ELR (cell line): ENCODE results near the gene SMIM31.

Experiments used
- DNase-seq: peaks from one replicate; pipeline ENCODE4 v3.0.0-alpha.2; 2015; ENCODE audit warnings: low read depth

The SMIM31 gene

DNA sequence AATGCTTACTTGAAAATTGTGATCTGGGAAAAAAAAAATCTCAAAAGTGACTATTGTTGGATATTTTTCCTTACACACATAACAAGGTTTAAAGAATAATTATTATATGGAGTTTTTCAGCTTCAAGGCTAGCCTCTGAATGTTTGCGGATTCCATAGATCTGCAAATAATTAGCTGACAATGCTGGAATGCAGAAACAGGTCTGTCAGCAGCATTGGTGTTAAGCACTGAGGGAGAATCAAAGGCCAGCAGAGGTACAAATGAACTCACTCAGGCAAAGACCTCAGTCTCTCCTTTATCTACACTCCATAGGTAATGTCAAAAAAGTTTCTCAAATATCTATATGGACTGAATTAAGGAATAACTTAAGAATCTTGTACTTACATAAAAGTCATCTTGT, 35.1 kb downstream of the SMIM31 start:
- DNase-seq, result no peak

DNA sequence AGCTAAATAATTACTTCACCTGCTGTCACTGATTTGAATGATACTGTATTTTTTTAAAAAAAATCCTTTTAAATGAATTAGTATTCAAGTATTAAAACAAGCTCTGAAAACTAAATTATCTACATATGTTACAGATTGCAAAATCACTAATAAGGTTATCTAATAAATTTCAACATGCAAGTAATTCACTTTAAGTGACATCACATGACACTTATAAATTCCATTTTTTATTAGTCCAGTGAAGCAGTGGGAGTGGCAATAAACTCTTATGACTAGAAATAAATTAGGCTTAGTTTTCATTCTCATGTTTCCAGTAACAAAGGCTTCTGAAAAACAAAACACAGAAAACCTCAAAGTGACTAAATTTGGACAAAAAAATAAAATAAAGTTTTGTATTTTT, 36.3 kb downstream of the SMIM31 start:
- no peak for DNase-seq

DNA sequence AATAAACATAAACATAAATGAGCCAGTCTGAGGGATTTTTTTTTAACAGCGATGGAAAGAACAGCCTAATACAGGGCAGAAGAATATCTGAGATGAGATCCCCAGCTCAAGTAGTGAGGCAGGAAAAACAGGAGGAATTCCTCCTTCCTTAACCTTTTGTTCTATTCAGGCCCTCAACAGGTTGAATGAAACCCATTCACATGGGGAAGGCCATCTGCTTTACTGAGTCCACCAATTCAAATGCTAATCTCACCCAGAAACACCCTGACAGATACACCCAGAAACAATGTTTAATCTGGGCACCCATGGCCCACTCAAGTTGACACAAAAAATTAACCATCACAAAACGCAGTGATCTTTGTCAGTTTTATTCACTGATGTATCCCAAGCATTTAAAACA, 45.5 kb downstream of the SMIM31 start:
- no peak for DNase-seq

DNA sequence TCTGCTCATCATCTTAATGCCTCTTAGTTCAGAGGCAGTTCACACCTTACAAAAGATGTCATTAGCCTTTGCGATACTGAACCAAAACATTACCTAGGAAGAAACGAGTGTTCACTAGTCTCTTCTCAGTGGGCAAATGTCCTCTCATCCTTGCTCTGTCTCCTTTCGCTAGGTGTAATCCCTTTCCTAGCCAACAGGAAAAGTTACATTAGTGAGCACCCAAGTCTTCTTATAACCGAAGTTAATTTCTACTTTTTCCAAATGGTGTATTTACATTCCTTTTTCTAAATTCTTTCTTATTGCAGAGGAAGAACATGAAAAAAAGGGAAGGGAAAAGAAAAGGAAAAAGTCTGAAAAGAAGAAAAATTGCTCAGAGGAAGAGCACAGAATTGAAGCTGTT, 46.9 kb downstream of the SMIM31 start:
- DNase-seq, result no peak

DNA sequence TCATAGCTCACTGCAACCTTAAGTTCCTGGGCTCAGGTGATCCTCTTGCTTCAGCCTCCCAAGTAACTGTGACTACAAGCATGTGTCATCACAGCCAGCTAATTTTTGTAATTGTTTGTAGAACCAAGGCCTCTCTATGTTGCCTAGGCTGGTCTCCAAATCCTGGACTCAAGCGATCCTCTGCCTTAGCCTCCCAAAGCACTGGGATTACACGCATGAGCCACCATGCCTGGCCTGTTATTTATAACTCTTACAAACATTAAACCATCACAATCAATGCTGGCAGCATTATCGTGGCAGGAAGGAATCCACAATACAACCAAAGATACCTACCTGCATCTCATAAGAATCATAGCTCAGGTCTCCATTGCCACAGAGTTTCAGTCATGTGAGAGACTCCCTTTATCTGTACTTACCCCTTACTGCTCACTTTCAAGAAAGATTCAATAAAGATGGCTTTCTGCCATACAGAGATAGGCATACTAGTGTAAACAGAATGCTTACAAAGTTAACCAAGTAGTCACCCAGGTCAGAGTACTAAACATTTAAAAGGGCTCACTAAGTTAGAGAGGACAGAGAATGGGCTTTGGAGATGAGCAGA, 48.5 kb downstream of the SMIM31 start:
- no peak for DNase-seq

DNA sequence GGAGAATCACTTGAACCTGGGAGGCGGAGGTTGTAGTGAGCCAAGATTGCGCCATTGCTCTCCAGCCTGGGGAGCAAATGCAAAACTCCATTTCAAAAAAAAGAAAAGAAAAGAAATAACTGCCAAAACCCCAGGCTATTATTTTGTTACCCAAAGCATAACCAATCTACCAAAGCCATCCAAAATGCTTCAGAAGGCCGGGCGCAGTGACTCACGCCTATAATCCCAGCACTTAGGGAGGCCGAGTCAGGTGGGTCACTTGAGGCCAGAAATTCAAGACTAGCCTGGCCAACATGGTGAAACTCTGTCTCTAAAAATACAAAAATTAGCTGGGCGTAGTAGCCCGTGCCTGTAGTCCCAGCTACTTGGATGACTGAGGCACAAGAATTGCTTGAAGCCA, 49.8 kb downstream of the SMIM31 start:
- DNase-seq, result no peak

DNA sequence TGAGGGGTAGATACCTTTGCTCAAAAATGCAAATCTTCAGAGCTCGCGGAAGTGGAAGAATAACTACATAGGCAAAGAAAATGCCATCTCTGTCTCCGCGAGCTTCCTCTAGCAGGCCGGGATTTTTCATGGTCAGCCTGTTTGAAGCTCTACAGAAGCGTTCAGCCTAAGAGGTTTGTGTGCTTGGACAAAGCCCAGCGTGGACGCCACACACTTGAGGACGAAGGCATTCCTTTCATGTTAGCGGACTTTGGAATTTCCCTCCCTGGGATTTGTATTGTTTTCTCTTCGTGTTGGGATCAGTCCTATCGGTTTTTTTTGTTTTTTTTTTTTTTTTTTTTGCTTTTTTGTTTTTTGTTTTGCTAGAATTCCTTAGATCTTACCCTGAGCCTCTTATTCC, 53.7 kb downstream of the SMIM31 start:
- DNase-seq, result no peak

DNA sequence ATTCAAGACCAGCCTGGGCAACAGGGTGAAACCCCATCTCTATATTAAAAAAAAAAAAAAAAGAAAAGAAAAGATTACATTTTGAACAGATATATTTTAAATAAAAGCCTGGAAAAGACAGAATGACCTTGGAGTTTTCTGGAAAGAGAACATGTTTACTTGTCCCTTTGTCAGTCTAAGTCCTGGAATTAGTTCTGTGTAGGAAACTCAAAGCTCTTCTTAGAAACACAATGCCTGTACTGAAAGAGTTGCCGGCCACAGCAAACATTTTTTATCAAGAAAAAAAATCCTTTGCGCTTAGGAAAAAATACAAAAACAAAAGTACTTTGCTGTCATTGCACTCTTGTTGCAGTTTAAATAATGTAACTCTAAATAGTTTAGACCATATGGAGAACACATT, 59.6 kb downstream of the SMIM31 start:
- DNase-seq, result no peak

DNA sequence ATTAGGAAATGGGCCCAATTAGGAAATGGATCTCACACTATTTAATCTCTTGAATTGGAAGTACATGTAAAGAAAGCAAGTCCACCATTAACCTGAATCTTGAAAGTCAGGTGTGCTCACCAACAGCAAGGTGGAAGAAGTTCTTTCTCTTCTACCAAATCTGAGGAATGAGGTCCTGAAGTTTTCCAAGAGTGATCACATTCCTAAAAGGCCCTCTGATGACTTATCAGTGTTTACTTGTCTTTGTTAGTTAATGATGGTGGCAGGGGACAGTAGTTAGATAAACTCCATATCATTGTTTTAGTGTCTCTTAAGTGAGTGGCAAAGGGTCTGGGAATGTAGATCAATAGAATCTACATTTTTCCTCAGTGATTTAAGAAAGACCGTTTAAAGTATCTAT, 61.8 kb downstream of the SMIM31 start:
- DNase-seq, result no peak

DNA sequence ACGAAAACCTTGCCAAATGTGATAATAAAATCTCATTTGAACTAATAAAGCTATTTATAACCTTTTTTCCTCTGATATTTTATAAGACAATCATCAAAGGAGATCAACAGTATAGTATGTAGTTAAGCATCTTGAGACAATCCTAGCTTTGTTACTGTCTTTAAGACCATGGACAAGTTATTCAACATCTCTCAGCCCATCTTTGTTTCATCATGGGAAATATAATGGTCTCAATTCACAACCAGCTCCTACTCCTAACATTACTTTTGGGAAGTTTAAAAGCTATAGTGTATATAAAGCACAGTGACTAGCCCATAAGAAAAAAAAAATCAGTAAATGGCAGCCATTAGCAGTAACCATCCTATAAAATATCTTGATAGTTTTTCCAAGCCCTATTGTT, 65.4 kb downstream of the SMIM31 start:
- DNase-seq, result no peak

DNA sequence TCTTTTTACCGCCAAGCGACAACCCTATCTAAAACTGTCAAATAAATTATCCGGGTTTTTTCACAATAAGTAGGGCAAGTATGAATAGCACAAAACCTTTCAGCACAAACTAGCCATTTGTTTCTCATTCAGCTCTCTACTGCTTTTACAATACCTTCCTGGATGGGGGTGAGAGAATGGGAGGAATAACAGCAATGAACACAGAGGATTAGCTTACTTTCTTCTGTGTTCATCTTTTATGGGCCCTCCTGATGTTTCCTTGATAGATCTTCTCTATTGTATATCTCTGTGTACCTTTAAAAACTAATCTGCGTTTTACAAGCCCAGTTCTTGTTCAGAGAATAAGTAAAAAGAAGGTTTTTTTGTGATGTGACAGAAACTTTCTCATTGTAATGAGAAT, 67.8 kb downstream of the SMIM31 start:
- DNase-seq, result no peak

DNA sequence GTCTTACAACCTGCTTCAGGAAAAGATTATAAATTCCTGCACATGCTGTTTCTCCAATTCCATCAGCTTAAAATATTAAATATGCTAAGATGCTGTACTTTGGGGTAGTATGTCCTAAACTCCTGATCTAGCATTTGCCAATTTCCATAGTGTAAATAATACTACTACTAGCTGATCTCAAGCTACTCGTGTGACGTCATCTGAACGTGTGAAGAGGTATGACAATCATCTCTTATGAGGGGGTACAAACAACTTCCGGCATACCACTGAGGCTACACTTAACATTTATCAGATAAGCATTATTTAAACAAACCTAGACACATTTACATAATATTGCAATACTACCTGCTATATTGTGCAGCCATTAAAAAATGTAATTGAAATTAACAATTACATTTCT, 70.7 kb downstream of the SMIM31 start:
- DNase-seq, result no peak

DNA sequence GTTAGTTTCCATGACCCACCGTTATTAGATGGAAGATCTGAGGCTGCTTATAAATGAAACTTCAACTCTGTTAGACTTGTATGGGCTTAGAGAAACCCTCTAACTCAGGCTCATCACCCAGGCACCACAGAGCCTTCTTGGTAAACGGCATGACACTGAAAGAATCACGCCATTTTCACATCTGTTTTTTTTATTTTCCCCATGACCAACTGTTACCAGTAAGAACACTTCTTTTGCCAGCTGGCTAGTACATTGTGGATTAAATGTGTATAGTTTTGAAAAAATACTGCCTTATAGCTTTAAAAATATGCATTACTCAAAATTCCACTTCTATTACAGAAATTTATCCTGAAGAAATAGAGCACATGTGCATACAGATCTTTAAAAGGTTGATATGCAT, 75.0 kb downstream of the SMIM31 start:
- no peak for DNase-seq

DNA sequence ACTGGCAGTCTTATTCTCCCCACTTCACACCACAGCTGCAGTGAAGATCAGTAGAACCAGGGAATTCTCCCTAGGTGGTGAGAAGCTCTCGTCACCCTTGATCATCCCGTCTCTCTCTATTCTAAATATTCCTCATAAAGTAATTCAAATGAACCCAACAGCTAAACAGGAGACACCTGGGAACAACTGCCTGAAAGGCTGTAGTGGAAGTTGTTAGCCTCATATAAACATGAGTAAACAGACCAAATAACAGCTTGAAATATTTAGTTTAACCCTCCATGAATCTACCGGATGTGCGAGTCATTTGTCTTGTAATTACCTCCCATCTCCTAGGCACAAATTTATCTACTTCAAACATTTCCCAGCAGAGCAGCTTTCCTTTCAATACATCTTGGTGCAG, 92.6 kb downstream of the SMIM31 start:
- DNase-seq, result no peak

DNA sequence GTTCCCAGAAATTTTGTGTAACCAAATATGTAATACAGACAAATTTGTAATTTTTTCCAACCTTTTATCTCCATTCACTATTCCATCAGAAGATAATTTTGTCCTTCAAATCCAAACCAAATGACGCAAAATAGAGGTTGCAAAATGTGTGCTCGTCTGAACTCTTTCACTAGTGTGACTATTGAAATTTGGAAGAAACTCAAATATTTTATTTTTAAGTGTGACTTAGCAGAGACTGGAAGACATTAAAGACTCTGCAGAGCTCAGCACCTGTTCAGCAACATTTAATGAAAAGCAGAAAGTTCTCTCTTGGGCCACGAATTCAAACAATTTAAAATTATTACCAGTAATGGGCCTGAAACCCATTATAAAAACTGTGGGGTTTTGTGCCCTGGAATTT, 93.1 kb downstream of the SMIM31 start:
- no peak for DNase-seq

DNA sequence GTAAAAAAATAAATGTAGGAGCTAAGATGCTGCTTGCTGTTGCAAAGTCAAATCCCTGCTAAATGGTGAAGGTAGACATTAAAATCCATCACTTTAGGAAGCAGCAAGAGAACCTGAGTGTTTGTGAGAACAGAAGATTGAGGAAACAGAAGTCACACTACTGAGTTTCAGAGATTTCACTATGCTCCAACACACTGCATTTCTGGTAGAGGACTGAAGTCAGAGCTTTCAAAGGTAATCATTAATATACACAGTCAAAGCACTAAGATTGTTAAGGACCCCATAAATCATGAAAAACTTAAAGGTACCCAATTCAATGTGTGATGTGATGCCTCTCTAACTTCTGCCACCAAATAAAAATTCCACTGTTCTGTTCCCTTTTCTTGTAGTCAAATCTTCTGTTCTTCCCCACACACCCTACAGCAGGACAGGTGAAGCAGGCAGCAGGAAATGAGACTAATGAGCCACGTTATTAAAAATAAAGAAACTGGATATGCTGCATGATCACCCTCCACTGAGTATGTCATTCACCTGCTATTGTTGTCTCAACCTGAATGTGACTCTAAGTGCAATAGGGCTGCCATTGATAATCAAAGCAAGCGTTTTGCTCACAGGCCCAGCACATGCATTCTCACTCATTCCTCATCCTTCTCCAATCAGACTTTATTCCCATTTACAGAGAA, 94.2 kb downstream of the SMIM31 start:
- DNase-seq, result no peak
